GM18951 (cell line): ENCODE measurements around the gene EDEM3.

Experiments used
- POLR2A ChIP-seq: IDR thresholded peaks from 4 replicates; pipeline ENCODE4 v1.6.1; 2011; ENCODE audit warnings: mild to moderate bottlenecking; ENCODE audit not compliant: insufficient read length, insufficient read depth; ENCODE audit errors: extremely low read depth
- in situ Hi-C: fragments of 300-500 bp; cut with MboI; formaldehyde crosslinking; loops from one replicate; pipeline ENCODE4 v1.12.0; 2022; ENCODE audit warnings: low sequenced_read_pairs, mixed read lengths, inconsistent platforms; ENCODE audit not compliant: unreplicated experiment

The EDEM3 gene

DNA sequence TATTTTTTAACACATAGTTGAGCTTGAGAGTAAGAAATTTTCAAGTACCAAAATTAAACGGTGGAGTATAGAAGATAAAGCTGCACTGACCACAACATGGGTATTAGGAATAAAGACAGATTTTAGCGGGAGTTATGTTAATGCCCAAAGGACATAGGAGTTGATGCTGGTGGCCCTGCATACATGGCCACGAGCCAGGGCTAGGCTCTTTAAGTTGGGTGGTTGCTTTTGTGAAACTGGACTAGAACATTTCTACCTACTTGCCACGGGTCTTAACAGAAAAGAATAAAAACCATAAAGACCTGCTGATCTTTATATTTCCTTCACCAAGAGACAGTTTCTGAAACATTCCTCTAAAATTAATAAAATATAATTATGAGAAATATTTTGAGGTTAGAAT, 14.9 kb downstream of the EDEM3 start:
- TF ChIP-seq POLR2A = no peak
- in situ Hi-C loops = no loop called here

- in situ Hi-C loops = no loop called here
- no peak for TF ChIP-seq POLR2A
These were observed 15.6 kb downstream of the EDEM3 start for GRCh38 chr1:184739070-184739469.

GRCh38 chr1:184734980-184735379, 19.7 kb downstream of the EDEM3 start:
- TF ChIP-seq POLR2A = no peak
- in situ Hi-C loops = no loop called here

DNA sequence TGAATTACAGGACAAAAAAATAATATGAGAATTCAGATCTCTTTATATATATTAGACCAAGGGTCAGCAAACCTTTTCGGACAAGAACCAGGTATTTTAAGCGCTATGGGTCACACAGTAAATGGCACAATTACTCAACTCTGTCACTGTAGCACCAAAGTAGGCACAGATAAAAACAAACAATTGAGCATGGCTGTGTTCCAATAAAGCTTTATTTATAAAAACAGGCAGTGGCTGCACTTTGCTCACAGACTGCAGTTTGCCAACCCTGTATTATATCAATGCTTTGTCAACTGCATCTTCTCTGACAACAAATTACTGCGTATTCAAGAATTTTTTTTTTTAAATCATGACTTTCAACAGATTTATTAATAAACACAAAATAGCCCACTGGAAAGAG, 29.8 kb downstream of the EDEM3 start:
- TF ChIP-seq POLR2A = no peak
- in situ Hi-C loops = no loop called here

DNA sequence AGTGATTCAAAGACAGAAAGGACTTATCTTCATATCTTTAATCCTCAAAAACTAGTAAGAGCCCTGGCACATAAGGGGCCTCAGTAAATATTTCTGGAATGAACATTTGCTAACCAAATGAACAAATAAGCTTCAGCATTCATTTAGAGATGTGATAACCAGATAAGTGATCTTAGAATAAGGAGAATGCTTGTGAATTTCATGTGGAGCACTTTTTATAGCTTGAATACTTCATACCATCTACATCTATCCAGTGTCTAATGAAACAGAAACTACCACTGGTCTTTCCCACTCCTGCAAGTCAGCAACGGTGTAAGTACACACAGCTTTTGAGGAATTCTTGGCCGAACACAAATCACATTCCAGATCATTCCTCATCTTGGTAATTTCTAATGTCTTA, 38.5 kb downstream of the EDEM3 start:
- in situ Hi-C loops = no loop called here
- no peak for TF ChIP-seq POLR2A

GRCh38 chr1:184709418-184709817, 45.2 kb downstream of the EDEM3 start:
- in situ Hi-C loops = no loop called here
- no peak for TF ChIP-seq POLR2A

GRCh38 chr1:184708084-184708676, 46.5 kb downstream of the EDEM3 start:
- in situ Hi-C loops = no loop called here
- no peak for TF ChIP-seq POLR2A

DNA sequence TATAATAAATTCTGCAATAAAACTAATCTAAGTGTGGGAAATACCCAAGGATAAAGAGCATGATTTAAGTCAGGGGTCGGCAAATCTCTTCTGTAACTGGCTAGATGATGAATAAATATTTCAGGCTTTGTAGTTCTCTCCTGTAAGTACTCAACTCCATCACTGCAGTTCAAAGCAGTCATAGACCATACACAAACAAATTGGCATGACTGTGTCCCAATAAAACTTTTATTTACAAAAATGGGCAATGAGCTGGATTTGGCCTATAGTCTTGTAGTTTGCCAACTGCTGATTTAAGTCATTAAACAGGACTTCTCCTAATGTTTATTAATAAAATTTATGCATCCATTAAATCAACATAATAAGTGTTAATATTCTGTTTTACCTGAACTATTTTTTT, 49.4 kb downstream of the EDEM3 start:
- no peak for TF ChIP-seq POLR2A
- in situ Hi-C loops = no loop called here

- in situ Hi-C loops = no loop called here
These were observed 52.8 kb downstream of the EDEM3 start for GRCh38 chr1:184701816-184702215.

DNA sequence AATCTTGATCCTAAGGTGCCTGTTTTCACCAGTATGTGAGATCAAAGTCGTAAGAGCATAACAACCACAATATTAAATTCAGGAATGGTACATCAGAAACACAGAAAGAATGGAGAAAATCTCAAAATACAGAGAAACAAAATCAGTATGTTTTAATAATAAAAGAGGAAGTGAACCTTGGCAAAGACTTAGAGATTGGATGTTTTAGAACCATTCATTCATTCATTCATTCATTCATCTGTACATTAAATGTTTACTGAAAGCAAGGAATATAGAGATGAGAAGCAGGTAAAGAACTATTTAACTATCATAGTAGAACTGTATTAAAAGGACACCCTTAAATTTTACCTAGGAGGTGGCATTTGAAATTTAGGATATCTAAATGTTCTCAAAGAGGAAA, 55.7 kb downstream of the EDEM3 start:
- no peak for TF ChIP-seq POLR2A
- in situ Hi-C loops = no loop called here

More at GRCh38 chr1:184701816-184702215, 52.8 kb downstream of the EDEM3 start:
- no peak for TF ChIP-seq POLR2A

GRCh38 chr1:184698016-184698415, 56.6 kb downstream of the EDEM3 start:
- no peak for TF ChIP-seq POLR2A
- in situ Hi-C loops = no loop called here

- TF ChIP-seq POLR2A = no peak
These were observed 58.3 kb downstream of the EDEM3 start for GRCh38 chr1:184696403-184696802.

DNA sequence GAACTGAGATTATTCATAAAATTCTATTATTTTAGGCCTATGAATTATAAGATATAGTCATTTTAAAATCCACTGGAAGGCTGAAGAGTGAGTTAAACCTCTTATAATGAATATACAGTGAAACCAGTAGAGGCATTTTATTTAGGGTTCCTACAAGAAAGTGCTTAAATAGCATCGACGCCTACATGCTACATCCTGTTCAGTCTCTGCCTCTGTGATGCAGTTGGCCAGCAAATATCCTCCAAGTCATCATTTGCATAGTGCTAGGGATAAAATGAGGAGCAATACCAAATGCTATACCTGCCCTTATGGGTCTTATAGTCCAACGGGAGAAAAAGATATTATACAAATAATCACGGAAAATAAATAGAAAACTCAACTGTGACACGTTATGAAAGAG, 59.6 kb downstream of the EDEM3 start:
- in situ Hi-C loops = no loop called here

More at GRCh38 chr1:184696403-184696802, 58.3 kb downstream of the EDEM3 start:
- in situ Hi-C loops = no loop called here

DNA sequence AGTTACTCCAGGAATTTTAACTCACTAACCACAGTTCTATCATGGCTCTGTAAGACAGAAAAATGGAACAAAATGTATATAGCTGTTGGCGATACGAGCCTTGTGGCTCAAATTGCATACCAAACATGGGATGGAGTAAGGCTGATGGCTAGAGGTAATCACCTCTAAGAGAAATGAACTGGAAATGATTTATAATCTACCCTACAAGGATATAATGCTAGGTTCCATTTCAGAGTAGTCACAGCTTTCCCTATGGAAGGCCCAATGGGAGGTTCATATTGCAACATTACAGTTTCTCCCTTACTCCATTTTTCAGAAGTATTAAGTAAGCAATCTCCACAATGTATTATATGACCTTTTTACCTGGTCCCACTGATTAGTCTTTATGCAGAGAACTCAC, 61.6 kb downstream of the EDEM3 start:
- TF ChIP-seq POLR2A = no peak
- in situ Hi-C loops = no loop called here

More for the DNA sequence above, 59.6 kb downstream of the EDEM3 start:
- no peak for TF ChIP-seq POLR2A
